GM19324 (cell line): ENCODE measurements around the gene SPAG9.
"Not testable (repeated sequence)": the region's sequence is repeated elsewhere in the genome, so short reads cannot be mapped to it uniquely, and the experiment has no call there.

Experiments used
- ATAC-seq: cut with Tn5 transposase; IDR thresholded peaks from one replicate; pipeline ENCODE4 v1.9.1; 2021; ENCODE audit warnings: mild to moderate bottlenecking, moderate library complexity; ENCODE audit not compliant: unreplicated experiment, low FRiP score

The SPAG9 gene

GRCh38 chr17:51097708-51098446 is 22.8 kb downstream of the SPAG9 start:
- no peak for ATAC-seq

DNA sequence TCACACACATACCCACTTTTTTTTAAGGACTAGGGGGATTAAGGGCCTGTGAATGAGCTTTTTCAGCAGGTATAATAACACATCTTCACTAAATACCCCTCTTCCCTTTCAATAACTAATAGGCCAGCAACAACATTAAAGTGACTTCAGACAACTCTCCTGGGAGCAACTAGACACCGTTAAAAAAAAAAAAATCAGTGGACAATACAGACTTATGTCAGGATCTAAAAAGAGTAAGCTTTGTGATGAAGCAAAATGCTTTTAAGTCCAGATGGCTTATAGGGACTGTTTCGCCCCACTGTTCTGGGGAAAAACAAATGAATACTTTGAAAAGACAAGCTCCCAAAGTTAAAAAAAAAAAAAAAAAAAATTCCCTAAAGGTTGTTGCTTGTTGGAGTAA is 29.0 kb downstream of the SPAG9 start:
- no peak for ATAC-seq

GRCh38 chr17:51088868-51089267 is 31.8 kb downstream of the SPAG9 start:
- not testable (repeated sequence) for ATAC-seq

DNA sequence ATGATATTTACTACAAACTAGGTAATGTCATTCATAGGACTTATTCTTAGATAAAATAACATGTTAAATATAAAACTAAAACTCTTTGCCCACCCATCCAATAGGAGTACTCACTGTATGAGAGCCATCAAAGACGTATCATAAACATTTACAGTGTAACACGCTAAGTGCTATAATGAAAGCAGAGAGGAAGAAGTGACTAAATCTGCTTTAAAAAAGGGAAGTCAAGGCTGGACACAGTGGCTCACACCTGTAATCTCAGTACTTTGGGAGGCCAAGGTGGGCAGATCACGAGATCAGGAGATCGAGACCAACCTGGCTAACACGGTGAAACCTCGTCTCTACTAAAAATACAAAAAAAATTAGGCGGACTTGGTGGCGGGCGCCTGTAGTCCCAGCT is 32.4 kb downstream of the SPAG9 start:
- ATAC-seq, result no peak

GRCh38 chr17:51087072-51087757 is 33.5 kb downstream of the SPAG9 start:
- no peak for ATAC-seq

DNA sequence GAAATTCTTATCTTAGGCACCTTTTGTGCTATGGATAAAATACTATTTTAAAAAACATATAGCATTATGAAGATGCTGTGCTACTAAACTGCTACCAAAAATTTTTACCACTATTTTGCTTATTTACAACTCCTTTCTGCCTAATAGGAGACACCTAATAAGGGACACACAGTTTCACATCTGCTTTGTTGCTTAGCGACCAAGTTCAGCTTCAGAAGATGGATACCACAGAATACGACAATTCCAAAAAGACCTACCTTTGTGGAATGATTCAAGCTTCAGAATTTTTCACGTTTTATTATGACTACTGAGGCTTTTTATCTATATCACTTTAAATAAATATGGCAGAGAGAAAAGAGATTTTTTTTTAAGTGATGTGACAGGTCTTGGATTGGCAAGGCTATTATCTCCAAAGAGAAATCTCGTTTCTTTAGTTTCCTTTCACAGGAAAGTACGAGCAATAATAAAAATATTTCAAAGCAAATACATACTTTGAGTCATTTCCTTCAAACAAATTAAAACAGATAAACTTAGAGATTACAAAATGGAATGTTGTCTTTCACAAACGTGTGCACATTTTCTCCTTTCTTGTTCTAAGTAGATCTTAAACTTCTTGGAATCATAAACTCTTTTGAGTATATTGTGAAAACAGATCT is 35.4 kb downstream of the SPAG9 start:
- no peak for ATAC-seq

DNA sequence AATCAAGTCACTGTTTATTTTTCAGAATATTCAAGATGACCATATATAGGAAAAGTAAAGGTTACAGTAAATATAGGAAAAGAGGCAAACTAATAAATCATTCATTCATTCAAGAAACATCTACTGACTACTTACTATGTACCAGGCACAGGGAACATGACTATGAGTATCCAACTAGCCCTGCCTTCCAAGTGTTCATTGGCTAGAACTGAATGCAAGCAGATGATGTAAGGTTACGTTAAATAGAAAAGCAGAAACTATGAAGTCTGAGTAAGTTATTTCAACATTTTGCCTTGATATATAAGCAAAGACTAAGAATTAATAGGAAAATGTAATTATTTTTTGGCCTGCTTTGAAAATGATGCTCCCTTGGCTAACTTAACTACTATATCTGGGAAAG is 36.7 kb downstream of the SPAG9 start:
- no peak for ATAC-seq

DNA sequence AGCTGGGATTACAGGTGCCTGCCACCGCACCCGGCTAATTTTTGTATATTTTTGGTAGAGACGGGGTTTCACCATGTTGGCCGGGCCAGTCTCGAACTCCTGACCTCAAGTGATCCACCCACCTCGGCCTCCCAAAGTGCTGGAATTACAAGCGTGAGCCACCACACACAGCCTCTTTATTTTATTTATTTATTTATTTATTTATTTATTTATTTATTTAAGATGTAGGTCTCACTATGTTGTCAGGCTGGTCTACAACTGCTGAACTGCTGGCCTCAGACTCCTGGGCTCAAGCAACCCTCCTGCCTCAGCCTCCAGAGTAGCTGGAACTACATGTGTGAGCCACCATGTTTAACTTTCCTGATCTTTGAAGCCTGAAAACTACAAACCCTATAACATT is 37.3 kb downstream of the SPAG9 start:
- not testable (repeated sequence) for ATAC-seq

DNA sequence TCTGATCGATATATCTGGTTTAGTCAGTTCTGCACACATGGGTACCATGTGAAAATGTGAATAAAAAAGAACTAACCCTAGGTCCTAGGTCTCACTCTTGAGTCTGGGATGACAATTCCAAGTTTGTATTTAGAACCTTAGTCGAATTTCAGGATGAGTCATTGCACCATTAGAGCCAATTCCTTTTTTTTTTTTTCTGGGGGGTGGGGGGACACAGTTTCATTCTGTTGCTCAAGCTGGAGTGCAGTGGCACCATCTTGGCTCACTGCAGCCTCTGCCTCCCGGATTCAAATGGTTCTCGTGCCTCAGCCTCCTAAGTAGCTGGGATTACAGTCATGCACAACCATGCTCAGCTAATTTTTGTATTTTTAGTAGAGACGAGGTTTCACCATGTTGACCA is 41.6 kb downstream of the SPAG9 start:
- no peak for ATAC-seq

DNA sequence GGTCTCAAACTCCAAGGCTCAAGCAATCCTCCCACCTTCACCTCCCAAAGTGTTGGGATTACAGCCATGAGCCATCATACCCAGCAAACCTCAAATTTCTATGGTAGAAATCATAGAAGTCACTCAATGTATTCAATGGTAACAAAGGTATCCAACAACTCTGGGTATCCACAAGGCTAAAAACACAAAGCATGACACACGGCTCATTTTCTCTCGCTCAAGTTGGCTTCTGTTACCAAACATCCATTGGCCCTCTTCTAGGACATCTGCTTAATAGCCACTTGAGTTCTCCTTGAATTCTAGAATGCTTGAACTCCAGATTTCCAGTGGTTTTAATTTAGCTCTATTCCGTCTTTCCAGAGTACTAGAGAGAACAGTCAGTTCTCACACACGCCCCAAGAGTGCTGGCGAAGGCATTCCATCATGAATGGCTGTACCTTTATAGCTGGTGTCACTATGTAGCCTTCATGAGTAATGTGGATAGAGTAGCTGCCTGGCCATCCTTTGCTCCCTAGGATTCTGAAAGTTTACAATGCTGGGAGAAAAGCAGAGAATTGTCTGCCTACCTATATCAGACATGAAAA is 42.6 kb downstream of the SPAG9 start:
- ATAC-seq, result no peak

- no peak for ATAC-seq
Measured at GRCh38 chr17:51076821-51077220, 43.8 kb downstream of the SPAG9 start.

GRCh38 chr17:51071556-51071955 is 49.1 kb downstream of the SPAG9 start:
- ATAC-seq, result no peak

DNA sequence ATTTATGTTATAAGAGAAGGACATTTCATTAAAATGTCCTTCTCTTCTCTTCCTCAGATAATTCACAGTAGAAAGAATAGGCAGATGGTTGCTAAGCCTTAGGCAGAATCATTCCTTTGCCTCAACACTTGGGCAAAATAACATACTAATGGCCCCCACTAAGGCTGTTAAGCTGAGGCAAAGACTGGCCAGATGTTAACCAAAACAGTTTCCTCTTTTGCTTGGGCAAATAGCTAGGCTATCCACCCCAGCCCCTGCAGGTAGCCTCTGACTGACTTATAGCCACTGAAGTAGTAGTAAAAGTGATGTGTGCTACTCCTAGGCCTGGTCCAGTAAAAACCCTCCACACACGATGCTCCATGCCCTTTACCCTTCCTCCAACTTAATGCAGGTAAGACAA is 55.2 kb downstream of the SPAG9 start:
- no peak for ATAC-seq

- no peak for ATAC-seq
Measured at GRCh38 chr17:51064061-51064735, 56.5 kb downstream of the SPAG9 start.

GRCh38 chr17:51060396-51060795 is 60.3 kb downstream of the SPAG9 start:
- ATAC-seq, result no peak

DNA sequence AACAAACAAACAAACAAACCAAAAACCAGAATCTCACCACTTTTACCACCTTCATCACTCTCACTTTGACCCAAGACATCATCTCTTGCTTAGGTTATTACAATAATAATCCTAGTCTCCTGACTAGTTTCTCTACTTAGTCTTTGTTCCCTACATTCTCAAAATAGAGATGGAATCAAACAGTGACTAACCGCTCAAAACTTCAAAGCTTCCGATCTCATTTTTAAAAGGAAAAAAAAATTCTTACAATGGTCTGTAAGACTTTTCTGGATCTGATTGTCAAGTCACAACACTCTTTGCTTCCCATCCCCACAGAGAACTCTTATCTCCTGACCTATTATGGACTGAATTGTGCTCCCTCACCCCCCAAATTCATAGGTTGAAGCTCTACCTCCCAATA is 60.9 kb downstream of the SPAG9 start:
- no peak for ATAC-seq

DNA sequence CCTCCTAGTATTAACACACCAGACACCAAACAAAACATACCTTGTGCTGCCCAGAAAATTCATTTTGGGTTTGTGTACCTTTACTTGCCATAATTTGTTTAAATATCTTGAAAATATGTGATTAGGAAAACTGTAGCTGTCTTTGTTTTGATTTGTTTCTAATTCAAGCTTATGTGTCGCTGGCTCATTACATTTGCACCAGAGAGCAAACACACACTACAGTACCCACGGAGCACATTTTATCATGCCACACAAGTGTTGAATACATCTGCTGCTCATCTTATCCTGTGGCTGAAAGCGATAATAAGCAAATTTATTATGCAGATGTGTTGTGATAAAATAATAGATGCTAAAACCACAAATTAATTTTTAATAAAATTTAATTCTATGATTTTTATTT is 63.1 kb downstream of the SPAG9 start:
- no peak for ATAC-seq

GRCh38 chr17:51056813-51057510 is 63.7 kb downstream of the SPAG9 start:
- no peak for ATAC-seq

GRCh38 chr17:51054748-51055147 is 65.9 kb downstream of the SPAG9 start:
- ATAC-seq, result no peak

DNA sequence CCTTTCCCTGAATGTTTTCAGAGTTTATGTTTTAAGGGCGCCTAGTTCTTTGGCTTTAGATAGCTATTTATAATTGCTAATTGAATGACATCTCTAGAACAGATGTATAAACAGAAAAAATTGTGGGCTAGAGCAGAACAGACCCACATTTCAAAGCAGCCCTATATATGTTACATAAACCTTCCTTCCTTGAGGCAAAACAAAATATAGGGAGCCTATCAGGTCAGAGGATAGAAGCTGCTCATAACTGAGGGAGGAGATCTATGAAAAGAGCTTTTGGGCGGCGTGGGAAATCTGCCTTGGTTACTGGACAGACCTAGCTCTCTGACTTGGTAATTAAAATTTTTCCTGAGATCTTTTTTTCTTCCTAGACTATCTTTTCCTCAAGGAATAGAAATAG is 68.4 kb downstream of the SPAG9 start:
- ATAC-seq, result no peak
